Posterior vena cava (tissue), 2 donors: Measurements from ENCODE around the gene ZNF740. TPM values are rescaled to one million over a fixed set of nuclear protein-coding genes. Genes with fewer than 3 reads are reported as not detected.

Experiments used
- DNase-seq: peaks from one replicate; pipeline ENCODE4 v3.0.0-alpha.2; 2020; ENCODE audit warnings: low spot score
- intact Hi-C, 2 donors: fragments of 100-400 bp; cut with DNase I; formaldehyde crosslinking; loops; one replicate each; pipeline versions ENCODE4 v1.14.1 to v1.14.2; 2022 to 2023
- total RNA-seq, 2 donors: library from RNA; stranded (reverse); fragmentation: NEBNext Ultra II Directional; extraction: Animal tissue kit (Norgen Biotek cat#: 25700); gene quantifications; one replicate each; pipeline ENCODE4 v1.2.1, GENCODE V29; 2021
- donor health status: DM: yes; HTN: yes; CAD: no.
- donor health status: DM: yes; HTN: yes; CAD: no.

Gene ZNF740
- total RNA-seq, 2 donors from 2014 or later = 23.7 to 27.4 TPM

DNA sequence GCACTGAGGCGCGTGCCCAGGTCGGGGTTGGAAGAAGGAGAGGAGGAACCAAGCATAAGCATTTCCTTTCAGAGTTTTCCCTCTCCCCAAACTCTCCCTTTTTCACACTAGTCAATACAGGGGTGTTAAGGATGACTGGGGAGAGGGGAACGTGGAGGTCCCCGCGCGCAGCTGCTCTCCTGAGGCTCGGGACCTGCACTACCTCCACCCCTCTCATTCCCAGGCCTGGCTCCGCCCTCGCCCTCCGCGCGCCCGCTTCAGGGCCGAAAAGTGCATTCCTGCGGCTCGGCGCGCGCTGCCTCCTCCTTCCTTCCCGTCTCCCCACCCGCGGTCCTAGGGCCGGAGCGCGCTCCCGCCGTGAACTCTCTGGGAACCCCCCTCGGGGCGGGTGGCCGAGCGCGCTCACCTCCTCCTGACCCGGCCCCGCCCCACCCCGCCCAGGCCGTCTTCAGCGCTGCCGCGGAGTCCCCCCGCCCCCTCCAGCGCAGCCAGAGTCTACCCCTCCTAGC, 40.2 kb downstream of the ZNF740 start:
- DNase-seq = peak; percentile 97
- intact Hi-C loops = no loop called here

- DNase-seq = peak; percentile 92
- intact Hi-C loops = no loop called here
Measured at GRCh38 chr12:53221203-53222080, 40.9 kb downstream of the ZNF740 start.

- DNase-seq = peak; percentile 13
- intact Hi-C loops = no loop called here
Measured at GRCh38 chr12:53222170-53222721, 41.7 kb downstream of the ZNF740 start.

DNA sequence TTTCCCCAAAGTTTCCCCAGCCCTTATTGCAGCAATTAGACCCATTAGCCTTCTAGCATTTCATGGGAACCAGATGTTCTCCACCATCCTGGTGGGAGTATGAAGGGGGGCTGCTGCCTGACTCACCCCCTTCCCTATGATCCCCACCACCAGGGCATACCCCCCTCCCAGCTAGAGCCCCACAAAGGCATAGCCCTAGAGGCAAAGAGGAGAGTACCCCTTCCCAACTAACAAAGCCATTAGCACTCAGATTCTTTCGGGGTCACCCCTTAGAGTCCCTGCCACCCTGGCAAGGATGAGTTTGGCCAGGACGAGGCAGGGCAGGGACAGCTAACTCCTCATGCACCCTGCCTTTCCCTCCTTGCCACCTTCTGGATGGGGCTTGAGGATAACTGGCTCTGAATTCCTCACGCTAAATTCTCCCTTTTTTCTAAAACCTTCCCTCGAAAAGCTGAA, 42.3 kb downstream of the ZNF740 start:
- intact Hi-C loops = no loop called here
- peak; percentile 34 for DNase-seq

DNA sequence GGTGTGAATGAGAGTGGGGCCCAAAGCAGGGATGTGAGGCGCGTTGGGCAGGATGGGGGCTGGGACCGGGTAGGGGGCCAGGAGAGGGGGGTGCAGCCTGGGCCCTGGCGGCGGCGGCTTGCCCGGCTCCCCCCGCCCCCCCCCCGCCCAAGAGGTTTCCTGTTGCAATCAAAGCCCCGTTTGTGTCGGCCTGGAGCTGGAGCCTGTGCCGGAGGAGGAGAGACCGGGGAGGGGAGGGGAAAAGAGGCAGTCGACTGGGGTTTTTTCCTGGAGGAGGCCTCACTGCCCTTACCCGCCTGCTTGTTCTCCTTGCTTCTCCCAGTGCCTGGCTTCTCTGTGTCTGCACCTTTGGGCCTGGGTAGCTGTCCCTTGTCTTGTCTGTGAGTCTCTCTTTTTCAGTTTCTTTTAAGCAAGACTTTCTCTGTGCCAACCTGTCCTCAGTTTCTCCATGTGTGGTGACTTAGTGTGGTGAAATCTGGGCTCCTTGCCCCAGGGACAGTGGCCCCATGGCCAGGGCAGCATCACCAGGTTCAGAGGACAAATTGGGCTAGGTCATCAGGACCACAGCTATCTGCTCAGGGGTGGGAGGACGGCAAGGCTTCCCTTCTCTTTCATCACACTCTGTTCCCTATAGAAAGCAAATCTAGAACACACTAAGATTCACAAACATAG, 43.0 kb downstream of the ZNF740 start:
- DNase-seq = peak; percentile 76
- intact Hi-C loops = no loop called here

- intact Hi-C loops = no loop called here
Measured at GRCh38 chr12:53224061-53224896, 43.8 kb downstream of the ZNF740 start.

GRCh38 chr12:53224897-53225634, 44.5 kb downstream of the ZNF740 start:
- intact Hi-C loops = no loop called here
- peak; percentile 79 for DNase-seq

More at GRCh38 chr12:53224061-53224896, 43.8 kb downstream of the ZNF740 start:
- DNase-seq = peak; percentile 74

- intact Hi-C loops = no loop called here
- peak; percentile 47 for DNase-seq
Measured at GRCh38 chr12:53225635-53226424, 45.3 kb downstream of the ZNF740 start.

DNA sequence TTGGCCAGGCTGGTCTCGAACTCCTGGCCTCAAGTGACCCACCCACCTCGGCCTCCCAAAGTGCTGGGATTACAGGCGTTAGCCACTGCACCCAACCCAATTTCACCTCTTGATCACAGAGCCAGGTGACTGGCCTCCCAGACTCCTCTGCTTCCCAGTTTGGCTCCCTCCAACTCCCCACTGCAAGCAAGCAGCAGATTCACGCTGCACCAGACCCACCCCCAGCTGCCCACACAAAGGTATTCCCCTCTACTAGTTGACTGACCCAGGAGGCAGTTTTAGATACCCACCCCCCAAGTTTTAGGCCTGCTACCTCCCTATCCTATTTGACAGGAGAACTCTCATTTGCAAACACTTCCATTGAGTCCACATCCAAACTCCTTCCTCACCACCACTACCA, 46.3 kb downstream of the ZNF740 start:
- intact Hi-C loops = no loop called here
- DNase-seq = peak; percentile 53

DNA sequence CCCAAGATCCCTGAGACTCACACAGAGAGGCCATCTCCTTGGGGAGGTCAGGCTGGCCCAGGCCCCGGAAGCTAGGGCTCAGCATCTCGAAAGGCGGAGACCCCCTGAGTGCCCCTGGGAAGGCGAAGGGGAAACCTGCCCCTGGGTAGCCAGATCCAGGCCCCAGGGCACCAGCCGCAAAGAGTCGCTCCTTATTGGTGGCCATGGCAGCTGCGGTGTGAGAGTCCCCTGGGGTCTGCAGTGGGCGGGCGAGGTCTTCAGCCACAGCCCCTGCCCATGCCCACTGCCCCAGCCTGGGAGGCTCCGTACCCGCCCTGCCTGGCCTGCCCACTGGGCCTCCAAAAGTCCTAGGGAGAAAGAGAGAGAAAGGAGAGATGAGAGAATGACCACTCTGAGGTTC, 46.8 kb downstream of the ZNF740 start:
- intact Hi-C loops = no loop called here
- peak; percentile 67 for DNase-seq

DNA sequence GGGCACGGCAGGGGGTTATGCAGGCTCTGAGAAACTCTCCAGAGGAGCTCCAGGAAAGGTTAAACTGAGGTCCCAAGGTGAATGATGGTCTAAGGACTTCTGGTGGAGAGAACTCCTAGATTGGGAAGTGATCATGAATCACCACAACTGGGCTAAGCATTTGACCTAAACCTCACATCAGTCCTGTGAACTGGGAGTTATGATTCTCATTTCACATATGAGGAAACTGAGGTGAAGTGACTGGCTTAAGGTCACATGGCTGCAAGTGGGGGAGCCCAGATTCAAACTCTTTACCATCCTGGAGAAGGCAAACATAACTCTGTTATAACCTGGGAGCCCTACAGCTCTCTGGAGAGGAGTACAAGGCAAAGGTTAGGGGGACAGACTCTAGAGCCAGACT, 47.3 kb downstream of the ZNF740 start:
- DNase-seq = no peak
- intact Hi-C loops = no loop called here

DNA sequence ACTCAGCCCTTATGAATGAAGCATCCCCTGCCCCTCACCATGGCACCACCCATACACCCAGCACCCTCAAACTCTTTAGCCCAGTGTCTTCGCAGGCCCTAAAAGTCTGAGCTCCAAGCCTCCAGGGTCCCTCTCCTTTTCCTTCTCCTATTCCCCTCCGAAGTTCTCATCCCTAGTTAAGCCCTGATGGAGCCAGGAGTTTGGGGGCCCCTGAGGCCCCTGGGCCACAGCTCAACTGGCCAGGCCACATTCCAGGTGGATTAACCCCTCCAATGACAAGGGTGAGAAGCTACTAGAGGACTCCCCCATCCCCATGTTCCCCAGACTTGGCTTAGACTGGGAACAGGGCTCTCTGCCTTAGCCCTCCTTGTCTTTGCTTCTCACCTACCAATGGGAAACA, 48.9 kb downstream of the ZNF740 start:
- DNase-seq = peak; percentile 26
- intact Hi-C loops = no loop called here

- peak; percentile 59 for DNase-seq
- intact Hi-C loops = no loop called here
Measured at GRCh38 chr12:53230108-53230845, 49.8 kb downstream of the ZNF740 start.

DNA sequence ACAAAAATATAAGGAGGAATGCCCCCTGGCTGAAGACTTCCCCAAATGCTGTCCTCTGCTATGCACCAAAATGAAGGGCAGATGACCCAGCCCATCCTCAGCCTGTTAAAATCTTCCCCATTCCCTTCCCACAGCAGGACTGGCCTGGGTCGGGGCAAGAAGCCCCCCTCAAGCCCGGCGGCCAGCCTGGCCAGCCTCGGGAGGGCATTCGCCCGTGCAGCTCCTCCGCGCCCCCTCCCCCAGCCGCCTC, 51.1 kb downstream of the ZNF740 start:
- DNase-seq = no peak
- intact Hi-C loops = no loop called here

DNA sequence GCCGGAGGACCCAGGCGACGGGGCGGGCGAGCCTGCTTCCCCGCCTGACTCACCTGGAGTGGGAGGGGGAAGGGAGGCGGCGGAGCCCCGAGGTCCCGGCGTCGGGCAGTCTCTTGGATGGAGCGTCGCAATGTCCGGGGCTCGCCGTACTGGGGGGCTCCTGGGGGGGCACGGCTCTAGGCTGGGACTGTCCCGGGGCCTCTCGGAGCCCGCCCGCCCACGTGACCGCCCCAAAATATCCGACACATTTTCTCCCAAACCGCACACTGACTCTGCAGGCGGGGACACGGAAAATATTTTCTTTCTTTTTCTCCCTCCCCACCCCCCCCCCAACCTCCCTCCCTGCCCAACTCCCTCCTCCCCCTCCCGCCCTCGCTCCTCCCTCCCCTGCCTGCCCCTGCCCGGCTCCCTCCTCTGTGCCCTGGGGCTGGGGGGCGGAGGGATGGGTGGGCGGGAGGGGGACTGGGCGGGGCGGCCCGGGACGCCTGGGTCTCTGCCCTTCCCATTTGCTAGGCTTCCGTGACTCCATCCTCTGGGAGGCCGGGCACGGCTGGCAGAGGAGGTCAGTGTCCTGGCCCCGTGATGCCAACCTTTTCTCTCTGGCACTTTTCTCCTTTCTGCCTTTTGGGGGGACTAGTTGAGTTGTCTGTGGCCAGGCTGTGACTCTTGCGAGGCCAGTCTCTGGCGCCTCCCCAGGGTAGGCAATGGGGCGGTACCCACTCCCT, 51.6 kb downstream of the ZNF740 start, which contains the start of gene RARG:
RARG (minus strand) TSS at position 289 of the 725 bp plus-strand sequence. CDS start 4,664 bp downstream, outside the sequence.
- intact Hi-C loops = no loop called here
- DNase-seq = peak; percentile 85

DNA sequence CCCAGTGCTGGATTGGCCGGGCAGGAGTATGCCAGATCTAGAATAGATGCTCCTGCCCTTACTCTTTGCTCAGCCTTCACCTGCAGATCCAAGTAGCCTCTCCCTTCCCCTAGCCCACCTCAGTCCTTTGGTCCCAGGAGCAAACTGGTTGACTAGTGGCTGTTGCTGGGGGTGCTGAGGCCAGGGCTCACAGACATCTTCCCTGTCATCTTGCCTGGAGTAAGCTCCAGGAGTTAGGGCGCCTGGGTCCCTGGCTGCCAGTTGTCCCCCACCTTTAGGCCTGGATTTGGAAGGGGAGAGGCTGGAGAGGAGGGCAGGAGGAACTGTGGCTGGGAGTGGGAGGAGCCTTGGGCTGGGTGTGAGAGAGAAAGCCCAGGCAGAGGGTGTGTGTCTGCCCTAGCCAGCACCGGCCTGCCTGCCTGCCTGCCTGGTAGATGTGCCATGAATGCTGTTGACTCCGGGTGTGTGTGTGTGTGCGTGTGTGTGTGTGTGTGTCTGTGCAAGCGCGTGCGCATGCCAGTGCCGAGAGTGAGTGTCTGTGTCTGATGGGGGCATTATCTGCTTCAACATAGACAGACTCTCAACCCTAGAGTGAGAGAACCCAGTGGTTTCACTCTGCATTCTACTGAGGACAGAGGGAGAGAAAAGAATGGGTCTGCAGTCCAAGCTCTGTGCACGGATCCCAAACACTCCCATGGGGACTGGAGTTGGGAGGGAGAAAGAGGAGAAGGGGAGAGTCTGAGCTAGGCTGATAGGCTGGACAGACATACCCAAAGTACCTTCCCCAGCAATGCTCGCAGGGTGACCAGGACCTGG, 52.3 kb downstream of the ZNF740 start:
- DNase-seq = no peak

More for the DNA sequence above, 52.3 kb downstream of the ZNF740 start:
- intact Hi-C loops = no loop called here
